HG03159 (cell line): ENCODE results near the gene ATG2B.

ENCODE experiments used
- ATAC-seq: cut with Tn5 transposase; IDR thresholded peaks from one replicate; pipeline ENCODE4 v1.9.1; 2021; ENCODE audit warnings: mild to moderate bottlenecking, moderate library complexity; ENCODE audit not compliant: unreplicated experiment

ATG2B gene, protein sequence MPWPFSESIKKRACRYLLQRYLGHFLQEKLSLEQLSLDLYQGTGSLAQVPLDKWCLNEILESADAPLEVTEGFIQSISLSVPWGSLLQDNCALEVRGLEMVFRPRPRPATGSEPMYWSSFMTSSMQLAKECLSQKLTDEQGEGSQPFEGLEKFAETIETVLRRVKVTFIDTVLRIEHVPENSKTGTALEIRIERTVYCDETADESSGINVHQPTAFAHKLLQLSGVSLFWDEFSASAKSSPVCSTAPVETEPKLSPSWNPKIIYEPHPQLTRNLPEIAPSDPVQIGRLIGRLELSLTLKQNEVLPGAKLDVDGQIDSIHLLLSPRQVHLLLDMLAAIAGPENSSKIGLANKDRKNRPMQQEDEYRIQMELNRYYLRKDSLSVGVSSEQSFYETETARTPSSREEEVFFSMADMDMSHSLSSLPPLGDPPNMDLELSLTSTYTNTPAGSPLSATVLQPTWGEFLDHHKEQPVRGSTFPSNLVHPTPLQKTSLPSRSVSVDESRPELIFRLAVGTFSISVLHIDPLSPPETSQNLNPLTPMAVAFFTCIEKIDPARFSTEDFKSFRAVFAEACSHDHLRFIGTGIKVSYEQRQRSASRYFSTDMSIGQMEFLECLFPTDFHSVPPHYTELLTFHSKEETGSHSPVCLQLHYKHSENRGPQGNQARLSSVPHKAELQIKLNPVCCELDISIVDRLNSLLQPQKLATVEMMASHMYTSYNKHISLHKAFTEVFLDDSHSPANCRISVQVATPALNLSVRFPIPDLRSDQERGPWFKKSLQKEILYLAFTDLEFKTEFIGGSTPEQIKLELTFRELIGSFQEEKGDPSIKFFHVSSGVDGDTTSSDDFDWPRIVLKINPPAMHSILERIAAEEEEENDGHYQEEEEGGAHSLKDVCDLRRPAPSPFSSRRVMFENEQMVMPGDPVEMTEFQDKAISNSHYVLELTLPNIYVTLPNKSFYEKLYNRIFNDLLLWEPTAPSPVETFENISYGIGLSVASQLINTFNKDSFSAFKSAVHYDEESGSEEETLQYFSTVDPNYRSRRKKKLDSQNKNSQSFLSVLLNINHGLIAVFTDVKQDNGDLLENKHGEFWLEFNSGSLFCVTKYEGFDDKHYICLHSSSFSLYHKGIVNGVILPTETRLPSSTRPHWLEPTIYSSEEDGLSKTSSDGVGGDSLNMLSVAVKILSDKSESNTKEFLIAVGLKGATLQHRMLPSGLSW (N-terminal part only)

DNA sequence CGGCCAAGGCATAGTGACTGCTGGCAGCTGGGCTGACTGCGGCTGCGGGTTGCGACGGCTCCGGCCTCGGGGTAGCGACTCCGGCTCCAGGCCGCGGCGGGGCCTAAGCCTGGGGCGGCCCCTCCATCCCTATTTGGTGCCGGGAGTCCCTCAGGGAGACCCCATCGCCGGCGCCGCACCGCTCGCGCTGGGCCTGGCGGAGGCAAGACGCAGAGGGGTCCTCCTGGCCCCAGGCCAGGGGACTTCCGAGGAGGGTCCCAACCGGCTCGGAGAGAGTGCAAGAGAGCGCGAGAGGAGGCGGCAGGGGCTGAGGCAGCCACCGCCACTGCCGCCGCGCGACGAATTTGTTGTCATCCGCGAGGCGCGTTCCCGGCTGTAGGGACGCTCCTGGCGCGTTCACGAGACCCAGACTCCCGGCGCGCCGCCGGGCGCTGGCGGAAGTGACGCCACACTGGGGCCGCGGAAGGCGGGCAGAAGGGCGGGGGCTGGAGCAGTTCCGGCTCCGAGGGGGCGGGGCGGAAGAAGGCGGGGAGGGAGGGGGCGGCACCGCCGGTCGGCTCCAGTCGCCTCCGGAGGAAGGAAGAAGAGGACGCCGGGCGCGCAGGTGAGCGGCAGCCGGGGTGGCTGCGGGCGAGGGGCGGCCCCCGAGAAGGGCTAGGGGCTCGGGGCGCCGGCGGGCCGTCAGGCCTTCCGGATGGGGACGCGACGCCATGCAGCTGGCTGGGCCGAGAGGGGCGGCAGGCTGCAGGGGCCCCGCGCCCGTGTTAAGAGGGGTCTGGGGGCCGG, at the start of gene ATG2B, which contains the start of gene GSKIP:
TSS of gene ATG2B (minus strand) at position 377 of the 786 bp plus-strand sequence. CDS start at position 12, 365 bp downstream.
TSS of gene GSKIP (plus strand) at position 562 of the 786 bp plus-strand sequence. CDS start 18,722 bp downstream, outside the sequence.
- ATAC-seq = peak; percentile 73

GRCh38 chr14:96410119-96410518, 47.0 kb upstream of the ATG2B start:
- no peak for ATAC-seq

DNA sequence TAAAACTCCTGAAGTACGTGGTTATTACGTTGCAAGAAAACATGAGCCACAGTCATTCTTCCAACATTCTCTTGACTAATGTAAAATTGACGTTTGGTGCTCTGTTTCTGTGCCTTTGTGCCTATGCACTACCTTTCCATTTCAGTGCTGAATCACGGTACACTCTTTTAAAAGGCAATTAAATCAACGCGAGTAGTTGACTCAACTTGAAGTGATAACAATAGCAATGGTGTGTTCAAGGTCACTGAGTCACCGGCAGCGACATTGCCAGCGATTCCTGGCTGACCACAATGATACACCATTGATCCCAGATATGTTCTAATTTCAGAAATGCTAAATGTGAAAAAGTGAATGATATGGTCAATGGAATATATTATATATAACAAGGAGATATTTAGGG, 46.6 kb upstream of the ATG2B start:
- no peak for ATAC-seq

DNA sequence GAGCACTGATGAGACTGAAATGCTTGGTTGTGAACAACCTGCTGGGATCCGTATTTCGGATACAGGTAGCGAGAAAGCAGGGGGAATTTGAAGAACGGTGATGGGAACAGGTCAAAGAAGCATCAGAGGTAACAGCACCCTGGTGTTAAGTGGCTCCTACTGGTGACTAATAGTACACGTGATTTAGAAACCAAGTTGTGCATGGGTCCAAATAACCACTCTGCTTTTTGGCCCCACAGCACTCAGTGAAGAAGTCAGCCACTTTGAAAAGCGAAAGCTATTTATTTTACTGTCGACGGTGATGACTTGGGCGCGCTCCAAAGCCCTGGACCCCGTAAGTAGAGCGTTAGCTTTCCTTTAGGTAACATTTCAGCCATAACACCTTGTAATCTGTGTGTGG, 45.5 kb upstream of the ATG2B start:
- no peak for ATAC-seq

GRCh38 chr14:96407935-96408570, 44.9 kb upstream of the ATG2B start:
- ATAC-seq = no peak

- no peak for ATAC-seq
Measured at GRCh38 chr14:96405677-96406076, 42.5 kb upstream of the ATG2B start.

GRCh38 chr14:96403409-96403808, 40.3 kb upstream of the ATG2B start:
- ATAC-seq = no peak

- no peak for ATAC-seq
Measured at GRCh38 chr14:96400495-96400894, 37.4 kb upstream of the ATG2B start.

- ATAC-seq = no peak
Measured at GRCh38 chr14:96399405-96399804, 36.3 kb upstream of the ATG2B start.

DNA sequence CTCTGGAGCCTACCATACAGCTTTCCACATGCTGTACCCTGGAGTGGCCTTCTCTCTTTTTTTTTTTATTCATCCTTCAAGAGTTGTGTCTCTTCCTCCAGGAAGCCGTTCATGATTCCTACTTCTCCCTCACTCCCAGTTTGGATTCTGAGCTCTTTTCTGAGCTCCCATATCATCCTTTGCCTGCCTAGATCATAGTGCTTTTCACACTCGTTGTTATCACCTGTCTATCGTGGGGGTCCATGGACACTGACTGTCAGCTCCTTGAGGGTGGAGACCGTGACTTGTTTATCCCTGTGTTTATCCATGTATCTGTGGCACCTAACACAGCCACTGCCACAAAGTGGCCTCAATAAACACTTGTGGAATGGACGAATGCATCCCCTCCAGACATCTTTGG, 35.8 kb upstream of the ATG2B start:
- ATAC-seq = no peak

DNA sequence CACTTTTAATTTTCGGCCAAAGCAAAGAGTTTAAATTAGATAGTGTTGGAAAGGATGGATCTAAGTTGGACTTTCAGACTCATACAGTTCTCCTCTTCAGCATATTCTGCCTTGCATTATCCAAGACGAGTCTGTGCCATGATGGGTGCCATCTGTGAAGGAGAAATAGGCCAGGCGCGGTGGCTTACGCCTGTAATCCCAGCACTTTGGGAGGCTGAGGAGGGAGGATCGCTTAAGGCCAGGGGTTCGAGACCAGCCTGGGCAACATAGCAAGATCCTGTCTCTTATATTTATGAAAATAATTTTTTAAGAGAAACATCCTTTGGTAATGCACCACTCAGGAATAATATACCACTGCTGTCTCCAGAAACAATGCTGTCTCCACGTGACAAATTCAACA, 35.3 kb upstream of the ATG2B start:
- no peak for ATAC-seq

DNA sequence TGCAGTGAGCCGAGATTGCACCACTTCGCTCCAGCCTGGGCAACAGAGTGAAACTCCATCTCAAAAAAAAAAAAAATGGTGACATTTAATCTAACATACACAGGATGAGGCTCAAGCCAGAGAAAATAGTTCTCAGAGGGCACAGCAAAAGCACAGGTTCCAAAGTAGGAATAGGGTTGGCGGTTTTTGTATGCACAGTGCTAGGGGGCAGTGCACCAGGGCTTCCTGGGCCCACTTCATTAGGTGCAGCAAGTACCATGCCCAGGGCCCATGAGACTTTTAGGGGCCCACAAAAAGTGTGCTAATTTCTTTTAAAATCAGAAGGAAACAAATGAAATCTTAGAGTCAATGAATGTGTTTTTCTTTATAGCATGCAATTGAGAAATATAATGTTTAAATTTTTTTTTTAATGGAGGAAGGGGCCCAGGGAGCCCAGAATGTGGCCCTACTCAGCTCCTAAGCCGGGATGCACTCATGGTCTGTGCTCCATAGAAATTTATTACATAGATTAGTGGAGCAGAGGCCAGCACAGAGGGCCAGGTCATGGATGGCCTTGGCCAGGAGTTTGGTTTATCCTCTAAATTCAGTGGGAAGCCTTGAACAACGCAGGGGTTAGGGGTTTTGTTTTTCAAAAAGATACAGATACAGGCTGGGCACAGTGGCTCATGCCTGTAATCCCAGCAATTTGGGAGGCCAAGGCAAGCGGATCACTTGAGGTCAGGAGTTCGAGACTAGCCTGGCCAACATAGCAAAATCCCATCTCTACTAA, 31.1 kb upstream of the ATG2B start:
- no peak for ATAC-seq

- ATAC-seq = no peak
Measured at GRCh38 chr14:96393071-96393691, 30.0 kb upstream of the ATG2B start.

DNA sequence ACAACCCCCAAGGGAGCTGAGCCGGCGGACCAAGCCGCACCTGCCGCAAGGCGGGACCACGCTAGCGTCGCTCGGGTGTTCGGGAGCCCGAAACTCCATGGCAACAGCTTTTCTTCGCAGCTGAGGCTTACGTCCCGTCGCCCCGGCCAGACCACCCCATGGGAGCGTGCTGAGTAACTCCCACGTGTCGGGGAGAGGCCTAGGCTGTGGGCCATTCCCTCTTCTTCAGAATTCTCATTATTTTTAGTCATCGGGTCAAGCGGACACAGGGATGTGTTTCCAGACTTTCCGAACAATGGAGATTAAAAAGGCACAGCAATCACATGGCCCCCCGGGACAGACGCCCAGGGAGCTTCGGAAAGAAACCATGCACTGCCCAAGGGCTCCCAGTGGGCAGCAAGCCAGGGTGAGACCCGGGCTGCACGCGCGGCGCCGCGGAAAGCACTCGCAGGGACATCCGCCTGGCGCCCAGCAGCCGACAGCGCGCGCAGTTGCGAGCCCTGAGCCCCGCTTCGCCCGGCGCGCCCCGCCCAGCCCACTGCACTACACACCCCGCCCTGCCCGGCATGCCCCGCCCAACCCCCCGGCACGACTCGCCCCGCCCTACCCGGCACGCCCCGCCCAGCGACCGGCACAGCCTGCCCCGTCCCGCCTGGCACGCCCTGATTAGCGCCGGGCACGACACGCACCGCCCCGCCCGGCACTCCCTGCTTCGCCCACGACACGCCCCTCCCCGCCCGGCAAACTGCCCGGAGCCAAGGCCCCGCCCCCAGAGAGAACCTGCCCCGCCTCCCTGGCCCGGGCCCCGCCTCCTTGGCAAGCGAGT, 28.4 kb upstream of the ATG2B start:
- ATAC-seq = peak; percentile 86

- ATAC-seq = no peak
Measured at GRCh38 chr14:96390965-96391292, 27.8 kb upstream of the ATG2B start.

DNA sequence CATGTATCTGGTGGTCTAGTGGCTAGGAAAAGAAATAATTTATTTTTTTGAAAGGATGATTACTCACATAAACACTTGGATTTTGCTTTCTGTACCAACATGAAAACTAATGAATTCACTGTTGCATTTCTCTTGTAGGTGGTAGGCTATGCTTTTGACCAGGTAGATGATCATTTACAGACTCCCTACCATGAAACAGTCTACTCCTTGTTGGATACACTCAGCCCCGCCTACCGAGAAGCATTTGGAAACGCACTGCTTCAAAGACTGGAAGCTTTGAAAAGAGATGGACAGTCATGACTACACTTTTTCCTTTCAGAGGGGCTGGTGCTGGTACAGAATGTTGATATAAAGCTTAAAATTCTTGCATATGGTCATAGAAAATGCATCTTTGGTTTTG, 22.2 kb upstream of the ATG2B start:
- ATAC-seq = no peak

- ATAC-seq = no peak
Measured at GRCh38 chr14:96384740-96385139, 21.6 kb upstream of the ATG2B start.

GRCh38 chr14:96384053-96384452, 20.9 kb upstream of the ATG2B start:
- no peak for ATAC-seq
